Suprapubic skin (tissue), 4 donors: ENCODE results near the gene SFTPA1. TPM values are rescaled to one million over a fixed set of nuclear protein-coding genes. Genes with fewer than 3 reads are reported as not detected.
"Not testable (repeated sequence)": the region's sequence is repeated elsewhere in the genome, so short reads cannot be mapped to it uniquely, and the experiment has no call there.

ENCODE experiments used
- DNase-seq, 2 donors: peaks; one replicate each; pipeline ENCODE4 v3.0.0-alpha.2; 2019; ENCODE audit warnings: low spot score in 2 of 2
- H3K27ac ChIP-seq: fragments of 200-600 bp; sonication (generic); one replicate; pipeline ENCODE4 v1.5.1; 2019
- H3K27me3 ChIP-seq: fragments of 200-600 bp; sonication (generic); one replicate; pipeline ENCODE4 v1.5.1; 2019
- H3K36me3 ChIP-seq: fragments of 200-600 bp; sonication (generic); one replicate; pipeline ENCODE4 v1.5.1; 2019
- H3K4me1 ChIP-seq: fragments of 200-600 bp; sonication (generic); one replicate; pipeline ENCODE4 v1.5.1; 2019
- H3K4me3 ChIP-seq: fragments of 200-600 bp; sonication (generic); one replicate; pipeline ENCODE4 v1.5.1; 2019; ENCODE audit warnings: mild to moderate bottlenecking
- H3K9me3 ChIP-seq: fragments of 200-600 bp; sonication (generic); one replicate; pipeline ENCODE4 v1.5.1; 2019
- EP300 ChIP-seq: sonication (generic); formaldehyde crosslinking; IDR thresholded peaks from one replicate; pipeline ENCODE4 v1.6.1; 2017; ENCODE audit warnings: antibody characterized with exemption
- POLR2A ChIP-seq, 2 donors: fragments of 450-650 bp; IDR thresholded peaks; one replicate each; pipeline ENCODE4 v1.6.1; 2017; ENCODE audit warnings: antibody characterized with exemption in 2 of 2, mild to moderate bottlenecking in 2 of 2, moderate library complexity in 2 of 2
- POLR2AphosphoS5 ChIP-seq, 3 donors: sonication (generic); formaldehyde crosslinking; IDR thresholded peaks; one replicate each; pipeline ENCODE4 v1.6.1; 2017; ENCODE audit warnings: antibody characterized with exemption in 3 of 3
- WGBS: methylation state at CpG from one replicate; pipeline ENCODE4 v1.1.5; 2018; 5-methylcytosine and 5-hydroxymethylcytosine counted together
- total RNA-seq, 4 donors: library from RNA; depleted of rRNA; stranded (reverse); fragments of >200 nt; gene quantifications; one replicate each; pipeline ENCODE4 v1.1.0, GENCODE V29; 2016
- TF ChIP-seq, protein P1 (sequence below), 2 donors: fragments of 200-600 bp in 1 of 2; fragments of 450-650 bp in 1 of 2; sonication (generic) in 1 of 2; IDR thresholded peaks; one replicate each; pipeline ENCODE4 v1.5.1; 2016 to 2019; ENCODE audit warnings: antibody characterized with exemption in 2 of 2, mild to moderate bottlenecking in 1 of 2, moderate library complexity in 1 of 2

The SFTPA1 gene
- total RNA-seq, 4 donors from 2014 or later, result not detected

GRCh38 chr10:79602953-79603352, 7.8 kb upstream of the SFTPA1 start:
- Histone ChIP-seq H3K4me3 (no peak overlapping the region), H3K9me3 (peaks cover 4% of the 10 kb centered on the region), H3K4me1 (no peaks in the 10 kb centered on the region), H3K27ac (no peak overlapping the region), H3K36me3 (no peaks in the 10 kb centered on the region), H3K27me3 (no peaks in the 10 kb centered on the region)
- TF ChIP-seq POLR2A (IDR thresholded peaks at IDR 0.05) (no peak), EP300 (no peak), POLR2AphosphoS5 (IDR thresholded peaks at IDR 0.05) (no peak)
- TF ChIP-seq, protein P1, sequence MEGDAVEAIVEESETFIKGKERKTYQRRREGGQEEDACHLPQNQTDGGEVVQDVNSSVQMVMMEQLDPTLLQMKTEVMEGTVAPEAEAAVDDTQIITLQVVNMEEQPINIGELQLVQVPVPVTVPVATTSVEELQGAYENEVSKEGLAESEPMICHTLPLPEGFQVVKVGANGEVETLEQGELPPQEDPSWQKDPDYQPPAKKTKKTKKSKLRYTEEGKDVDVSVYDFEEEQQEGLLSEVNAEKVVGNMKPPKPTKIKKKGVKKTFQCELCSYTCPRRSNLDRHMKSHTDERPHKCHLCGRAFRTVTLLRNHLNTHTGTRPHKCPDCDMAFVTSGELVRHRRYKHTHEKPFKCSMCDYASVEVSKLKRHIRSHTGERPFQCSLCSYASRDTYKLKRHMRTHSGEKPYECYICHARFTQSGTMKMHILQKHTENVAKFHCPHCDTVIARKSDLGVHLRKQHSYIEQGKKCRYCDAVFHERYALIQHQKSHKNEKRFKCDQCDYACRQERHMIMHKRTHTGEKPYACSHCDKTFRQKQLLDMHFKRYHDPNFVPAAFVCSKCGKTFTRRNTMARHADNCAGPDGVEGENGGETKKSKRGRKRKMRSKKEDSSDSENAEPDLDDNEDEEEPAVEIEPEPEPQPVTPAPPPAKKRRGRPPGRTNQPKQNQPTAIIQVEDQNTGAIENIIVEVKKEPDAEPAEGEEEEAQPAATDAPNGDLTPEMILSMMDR (IDR thresholded peaks at IDR 0.05), result no peak
- DNase-seq, result no peak
- WGBS, result 83% methylated on average over 2 of the region's 2 CpGs

GRCh38 chr10:79604294-79604693, 6.4 kb upstream of the SFTPA1 start:
- 54% methylated on average over 1 of the region's 1 CpG for WGBS
- Histone ChIP-seq H3K27ac (no peak overlapping the region), H3K9me3 (no peaks in the 10 kb centered on the region), H3K4me1 (no peaks in the 10 kb centered on the region), H3K36me3 (no peaks in the 10 kb centered on the region), H3K4me3 (no peak overlapping the region), H3K27me3 (no peaks in the 10 kb centered on the region)
- no peak for DNase-seq
- TF ChIP-seq, protein P1 (IDR thresholded peaks at IDR 0.05), result no peak
- TF ChIP-seq POLR2AphosphoS5 (IDR thresholded peaks at IDR 0.05) (no peak), POLR2A (IDR thresholded peaks at IDR 0.05) (no peak), EP300 (no peak)

DNA sequence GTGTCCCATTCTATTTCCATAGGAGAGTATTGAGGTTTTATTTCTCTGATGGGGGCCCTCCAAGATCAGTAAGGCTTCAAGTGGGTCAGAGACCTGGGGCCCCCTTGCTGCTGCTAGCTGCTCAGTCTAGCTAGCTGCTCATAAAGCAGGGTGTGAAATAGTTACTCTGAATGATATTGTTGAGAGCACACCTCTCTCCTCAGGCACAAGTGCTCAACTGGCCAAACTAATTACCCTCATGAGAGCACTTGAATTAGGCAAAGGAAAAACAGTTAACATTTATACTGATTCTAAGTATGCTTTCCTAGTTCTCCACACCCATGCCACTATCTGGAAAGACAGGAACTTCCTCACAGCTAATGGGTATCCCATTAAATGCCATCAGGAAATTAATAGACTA, 5.4 kb upstream of the SFTPA1 start:
- H3K36me3 ChIP-seq, result no peaks in the 10 kb centered on the region
- H3K27me3 ChIP-seq, result no peaks in the 10 kb centered on the region
- no peaks in the 10 kb centered on the region for H3K9me3 ChIP-seq
- no peak for DNase-seq
- TF ChIP-seq POLR2A (IDR thresholded peaks at IDR 0.05) (no peak), EP300 (no peak), POLR2AphosphoS5 (IDR thresholded peaks at IDR 0.05) (no peak)
- TF ChIP-seq, protein P1 (IDR thresholded peaks at IDR 0.05), result no peak
- H3K4me3 ChIP-seq, result no peak overlapping the region
- H3K4me1 ChIP-seq, result no peaks in the 10 kb centered on the region
- H3K27ac ChIP-seq, result no peak overlapping the region

GRCh38 chr10:79608505-79609375, 2.0 kb upstream of the SFTPA1 start:
- Histone ChIP-seq H3K4me3 (no peak overlapping the region), H3K27ac (no peak overlapping the region), H3K36me3 (no peaks in the 10 kb centered on the region), H3K27me3 (no peaks in the 10 kb centered on the region), H3K9me3 (no peaks in the 10 kb centered on the region), H3K4me1 (no peaks in the 10 kb centered on the region)
- TF ChIP-seq EP300, result no peak
- no peak for DNase-seq
- 62% methylated on average over 20 of the region's 20 CpGs for WGBS

DNA sequence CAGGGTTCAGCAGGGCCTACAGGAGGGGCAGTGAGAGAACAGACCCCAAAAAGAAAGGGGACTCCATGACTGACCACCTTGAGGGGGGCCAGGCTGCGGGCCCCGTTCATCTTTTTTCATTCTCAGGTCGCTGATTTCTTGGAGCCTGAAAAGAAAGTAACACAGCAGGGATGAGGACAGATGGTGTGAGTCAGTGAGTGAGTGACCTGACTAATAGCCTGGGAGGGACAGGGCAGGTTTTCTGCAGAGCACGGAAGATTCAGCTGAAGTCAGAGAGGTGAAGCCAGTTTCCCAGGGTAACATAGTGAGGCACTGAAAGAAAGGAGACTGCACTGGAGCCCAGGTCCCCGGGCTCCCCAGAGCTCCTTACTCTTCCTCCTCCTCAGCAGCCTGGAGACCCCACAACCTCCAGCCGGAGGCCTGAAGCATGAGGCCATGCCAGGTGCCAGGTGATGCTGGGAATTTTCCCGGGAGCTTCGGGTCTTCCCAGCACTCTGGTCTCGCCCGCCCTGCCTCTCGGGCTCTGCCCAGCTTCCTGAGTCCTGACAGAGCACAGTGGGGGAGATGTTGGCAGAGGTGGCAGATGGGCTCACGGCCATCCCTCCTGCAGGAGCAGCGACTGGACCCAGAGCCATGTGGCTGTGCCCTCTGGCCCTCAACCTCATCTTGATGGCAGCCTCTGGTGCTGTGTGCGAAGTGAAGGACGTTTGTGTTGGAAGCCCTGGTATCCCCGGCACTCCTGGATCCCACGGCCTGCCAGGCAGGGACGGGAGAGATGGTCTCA, 646 bp downstream of the SFTPA1 start:
- DNase-seq, H3K4me3 ChIP-seq, H3K27ac ChIP-seq, H3K36me3 ChIP-seq, H3K4me1 ChIP-seq, H3K9me3 ChIP-seq, H3K27me3 ChIP-seq: not testable (repeated sequence)
- 82% methylated on average over 5 of the region's 18 CpGs for WGBS

DNA sequence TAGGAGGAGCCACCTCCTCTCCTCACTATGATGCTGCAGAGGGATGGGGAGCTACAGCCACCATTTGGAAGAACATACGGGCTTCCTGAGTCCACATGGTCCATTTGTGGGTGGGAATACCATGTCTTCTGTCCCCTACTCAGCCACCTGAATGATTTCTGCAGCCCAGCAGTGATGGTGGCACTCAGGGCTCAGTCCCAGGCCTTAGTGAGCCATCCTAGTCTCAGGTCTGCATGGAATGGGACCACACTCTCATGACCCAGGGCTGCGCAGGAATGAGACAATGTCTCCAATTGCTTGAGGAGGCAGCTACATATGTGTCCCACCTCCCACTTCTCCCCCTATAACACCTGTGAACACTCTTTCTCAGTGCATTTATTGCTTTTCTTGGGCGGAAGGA, 4.8 kb downstream of the SFTPA1 start:
- Histone ChIP-seq H3K4me3 (no peak overlapping the region), H3K9me3 (peaks cover 8% of the 10 kb centered on the region), H3K36me3 (no peaks in the 10 kb centered on the region), H3K4me1 (no peaks in the 10 kb centered on the region), H3K27ac (no peak overlapping the region), H3K27me3 (no peaks in the 10 kb centered on the region)
- TF ChIP-seq, protein P1 (IDR thresholded peaks at IDR 0.05), result no peak
- no peak for TF ChIP-seq POLR2AphosphoS5 (IDR thresholded peaks at IDR 0.05)
- no peak for TF ChIP-seq EP300
- TF ChIP-seq POLR2A (IDR thresholded peaks at IDR 0.05), result no peak
- no peak for DNase-seq
- 83% methylated on average over 3 of the region's 3 CpGs for WGBS
